DOHH2 (cell line): Measurements from ENCODE around the gene SWT1.

ENCODE experiments used
- EZH2phosphoT487 ChIP-seq: fragments of 200-600 bp; sonication (generic); IDR thresholded peaks from 2 replicates; pipeline ENCODE4 v1.6.1; 2017; ENCODE audit warnings: borderline replicate concordance, mild to moderate bottlenecking, antibody characterized with exemption, low read length, moderate library complexity, mixed read lengths
- TF ChIP-seq, protein P1 (sequence below): fragments of 200-600 bp; sonication (generic); IDR thresholded peaks from one replicate; pipeline ENCODE4 v1.5.1; 2014; ENCODE audit warnings: antibody characterized with exemption, mild to moderate bottlenecking, low read depth, low read length; ENCODE audit not compliant: poor library complexity, severe bottlenecking

DNA sequence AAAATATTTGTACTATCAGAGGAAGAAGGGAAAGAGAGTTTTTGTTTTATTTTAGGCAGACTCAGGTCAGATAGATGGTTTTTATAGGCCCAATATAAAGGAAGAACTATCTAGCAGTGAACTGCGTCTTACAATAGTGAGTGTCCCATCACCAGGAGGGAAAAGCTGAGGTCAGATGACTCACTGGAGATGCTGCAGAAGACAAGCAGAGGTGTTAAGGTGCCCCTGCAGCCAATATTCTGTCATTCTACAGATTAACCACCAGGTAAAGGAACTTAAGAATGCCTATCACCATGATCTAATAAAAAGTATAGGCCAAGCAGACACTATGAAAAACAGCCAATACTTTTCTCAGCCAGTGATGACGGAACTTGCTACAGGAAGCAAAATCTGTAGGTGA is 130.5 kb downstream of the SWT1 start:
- TF ChIP-seq, protein P1, sequence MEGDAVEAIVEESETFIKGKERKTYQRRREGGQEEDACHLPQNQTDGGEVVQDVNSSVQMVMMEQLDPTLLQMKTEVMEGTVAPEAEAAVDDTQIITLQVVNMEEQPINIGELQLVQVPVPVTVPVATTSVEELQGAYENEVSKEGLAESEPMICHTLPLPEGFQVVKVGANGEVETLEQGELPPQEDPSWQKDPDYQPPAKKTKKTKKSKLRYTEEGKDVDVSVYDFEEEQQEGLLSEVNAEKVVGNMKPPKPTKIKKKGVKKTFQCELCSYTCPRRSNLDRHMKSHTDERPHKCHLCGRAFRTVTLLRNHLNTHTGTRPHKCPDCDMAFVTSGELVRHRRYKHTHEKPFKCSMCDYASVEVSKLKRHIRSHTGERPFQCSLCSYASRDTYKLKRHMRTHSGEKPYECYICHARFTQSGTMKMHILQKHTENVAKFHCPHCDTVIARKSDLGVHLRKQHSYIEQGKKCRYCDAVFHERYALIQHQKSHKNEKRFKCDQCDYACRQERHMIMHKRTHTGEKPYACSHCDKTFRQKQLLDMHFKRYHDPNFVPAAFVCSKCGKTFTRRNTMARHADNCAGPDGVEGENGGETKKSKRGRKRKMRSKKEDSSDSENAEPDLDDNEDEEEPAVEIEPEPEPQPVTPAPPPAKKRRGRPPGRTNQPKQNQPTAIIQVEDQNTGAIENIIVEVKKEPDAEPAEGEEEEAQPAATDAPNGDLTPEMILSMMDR = no peak
- TF ChIP-seq EZH2phosphoT487 = no peak
